GM18909 (cell line): Measurements from ENCODE around the gene CBLB.

Experiments
- ATAC-seq: cut with Tn5 transposase; IDR thresholded peaks from one replicate; pipeline ENCODE4 v1.9.1; 2021; ENCODE audit warnings: mild to moderate bottlenecking; ENCODE audit not compliant: unreplicated experiment, poor library complexity

CBLB gene

DNA sequence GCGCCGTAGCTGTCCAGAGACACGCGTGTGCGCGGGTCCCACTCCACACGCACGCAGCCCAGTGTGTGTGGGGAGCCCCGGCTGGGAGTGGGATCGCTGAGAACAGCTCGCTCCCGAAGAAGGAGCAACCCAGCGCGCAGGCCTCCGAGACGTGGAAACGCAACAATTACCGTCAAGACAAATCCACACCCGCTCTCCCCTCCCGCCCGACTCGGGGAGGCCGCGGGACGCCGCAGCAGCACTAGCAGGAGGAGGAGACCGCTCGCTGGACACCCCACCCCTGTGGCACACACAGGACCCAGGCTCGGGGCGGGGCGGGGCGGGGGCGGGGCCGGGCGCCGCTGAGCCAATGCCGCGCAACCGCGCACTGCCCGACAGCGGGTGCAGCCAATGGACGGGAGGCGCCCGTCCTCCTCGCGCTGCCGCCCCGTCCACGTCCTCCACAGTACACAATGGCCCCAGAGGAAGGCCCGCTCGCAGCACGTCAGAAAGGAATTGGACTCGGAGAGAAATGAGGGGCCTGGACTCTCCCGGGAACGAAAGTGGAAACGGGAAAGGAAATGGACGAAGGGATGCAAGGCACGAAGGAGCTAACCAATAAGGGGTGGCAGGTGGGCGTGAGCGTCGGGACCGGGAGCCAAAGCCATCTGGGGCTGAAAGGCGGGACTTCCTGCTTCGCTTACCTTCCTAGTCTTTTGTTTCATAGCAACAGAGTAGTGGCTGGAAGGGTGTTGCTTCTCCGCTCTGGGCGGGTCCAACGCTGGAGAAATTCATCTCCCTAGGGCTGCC, at the start of gene CBLB:
Gene CBLB, minus strand, starts transcription at position 271 of the 789 bp plus-strand sequence. CDS start 1,435 bp downstream, outside the sequence.
- ATAC-seq: peak; percentile 89

DNA sequence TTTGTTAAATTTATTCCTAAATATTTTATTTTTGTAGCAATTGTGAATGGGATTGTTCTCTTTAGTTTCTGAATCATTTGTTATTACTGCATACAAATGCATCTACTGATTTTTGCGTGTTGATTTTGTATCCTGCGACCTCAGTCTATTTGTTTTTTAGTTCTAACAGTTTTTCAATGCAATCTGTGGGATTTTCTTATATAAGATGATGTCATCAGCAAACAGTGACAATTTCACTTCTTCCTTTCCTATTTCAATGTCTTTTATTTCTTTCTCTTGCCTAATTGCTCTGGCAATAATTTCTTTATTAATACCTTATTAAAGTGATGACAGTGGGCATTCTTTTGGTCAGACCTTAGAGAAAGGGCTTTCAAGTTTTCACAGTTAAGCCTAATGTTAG, 48.0 kb upstream of the CBLB start:
- ATAC-seq: no peak

DNA sequence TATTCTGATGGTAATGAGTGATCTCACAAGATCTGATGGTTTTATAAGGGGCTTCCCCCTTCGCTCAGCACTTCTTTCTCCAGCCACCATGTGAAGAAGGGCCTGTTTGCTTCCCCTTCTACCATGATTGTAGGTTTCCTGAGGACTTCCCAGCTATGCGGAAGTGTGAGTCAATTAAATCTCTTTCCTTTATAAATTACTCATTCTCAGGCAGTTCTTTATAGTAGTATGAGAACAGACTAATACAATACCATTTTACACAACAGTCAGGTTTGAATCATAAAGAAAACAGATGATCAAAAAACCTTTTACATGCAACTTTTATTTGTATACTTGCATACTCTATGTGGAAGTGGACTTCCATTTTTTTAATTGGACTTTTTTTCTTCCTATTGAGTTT, 46.7 kb upstream of the CBLB start:
- no peak for ATAC-seq

DNA sequence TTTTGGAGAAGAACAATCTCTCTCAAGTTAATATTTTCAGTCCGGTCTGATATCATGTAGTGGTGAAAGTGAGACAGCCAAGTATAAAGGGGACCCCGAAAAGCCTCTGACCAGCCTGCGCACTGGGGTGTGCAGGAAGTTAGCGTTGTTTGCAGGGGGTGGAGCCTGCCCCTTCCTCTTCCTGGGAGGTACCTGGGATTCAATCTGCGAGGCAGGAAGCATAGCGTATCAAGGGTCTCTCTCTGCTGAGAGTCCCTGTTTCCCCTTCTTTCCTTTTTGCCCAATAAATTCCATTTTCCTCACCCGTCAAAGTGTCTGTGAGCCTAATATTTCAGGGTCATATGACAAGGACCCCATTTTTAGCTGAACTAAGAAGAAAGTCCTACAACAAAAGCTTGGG, 44.8 kb upstream of the CBLB start:
- no peak for ATAC-seq

DNA sequence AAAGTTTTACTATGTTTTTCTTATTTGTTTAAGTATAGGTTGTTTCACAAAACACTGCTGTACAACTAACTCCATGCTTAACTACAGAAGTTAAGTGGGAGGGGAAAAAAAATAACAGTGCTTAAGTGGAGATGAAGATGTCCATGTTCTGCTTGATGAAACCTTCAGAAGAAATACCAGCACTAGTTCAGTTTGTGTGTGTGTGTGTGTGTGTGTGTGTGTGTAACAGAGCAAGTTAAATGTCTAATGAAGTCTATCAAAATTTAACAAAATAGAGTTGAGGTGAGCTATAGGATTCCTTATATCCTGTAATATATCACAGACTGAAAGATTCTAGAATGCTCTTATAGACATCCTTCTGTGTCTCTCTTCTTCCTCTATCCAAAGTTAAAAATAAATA, 44.1 kb upstream of the CBLB start:
- no peak for ATAC-seq

DNA sequence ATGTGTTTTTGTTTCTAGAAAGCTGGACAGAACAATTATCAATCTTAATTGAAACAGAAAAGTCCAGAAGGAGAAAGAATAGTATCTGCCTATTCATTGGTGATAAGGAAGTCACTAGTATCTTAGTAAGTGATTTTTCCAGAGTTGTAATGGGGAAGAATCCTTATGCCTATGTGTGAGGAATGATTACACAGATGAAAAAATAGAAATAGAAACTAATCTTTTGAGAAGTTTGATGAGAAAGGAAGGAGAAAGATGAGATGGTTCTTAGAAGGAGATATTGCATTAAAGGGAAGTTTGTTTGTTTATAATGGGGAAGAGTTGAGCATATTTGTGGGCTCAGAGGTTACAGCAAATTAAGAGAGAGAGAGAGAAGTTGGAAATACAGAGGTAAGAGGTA, 42.7 kb upstream of the CBLB start:
- ATAC-seq: no peak

DNA sequence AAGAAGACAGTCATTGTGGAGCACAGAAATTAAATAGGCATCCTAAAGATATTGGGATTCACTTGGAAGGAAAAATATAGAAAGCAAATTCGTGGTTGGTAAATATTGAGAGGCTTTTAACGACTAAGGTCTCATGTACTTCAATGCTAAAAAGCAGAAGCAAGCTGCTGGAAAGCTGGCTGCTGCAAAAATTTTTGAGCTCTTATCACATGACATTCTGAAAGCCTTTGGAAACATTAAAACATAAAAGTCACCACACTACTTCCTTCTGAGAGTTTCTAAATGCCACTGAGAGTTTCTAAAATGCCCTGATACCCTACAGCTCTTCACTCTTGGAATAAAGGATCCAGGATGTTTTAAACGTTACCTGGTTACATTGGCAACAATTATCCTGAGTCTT, 39.0 kb upstream of the CBLB start:
- no peak for ATAC-seq

DNA sequence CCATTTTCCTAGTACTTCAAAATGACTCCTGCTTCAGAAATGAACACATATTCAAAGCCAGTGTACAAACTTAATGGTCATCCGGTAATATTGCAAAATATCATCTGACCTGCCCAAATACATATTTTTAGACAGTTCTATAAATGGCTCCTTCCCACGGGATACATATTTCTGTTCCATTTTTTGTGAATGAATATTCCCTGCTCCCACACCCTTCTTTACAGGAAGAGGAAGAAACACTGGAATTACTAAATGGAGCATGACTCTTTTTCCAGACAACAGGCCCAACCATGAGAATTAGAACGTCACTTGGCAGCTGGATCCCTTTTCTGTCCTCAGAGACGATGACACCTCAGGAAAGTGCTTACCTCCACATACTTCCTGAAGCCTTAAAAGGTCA, 38.0 kb upstream of the CBLB start:
- no peak for ATAC-seq

DNA sequence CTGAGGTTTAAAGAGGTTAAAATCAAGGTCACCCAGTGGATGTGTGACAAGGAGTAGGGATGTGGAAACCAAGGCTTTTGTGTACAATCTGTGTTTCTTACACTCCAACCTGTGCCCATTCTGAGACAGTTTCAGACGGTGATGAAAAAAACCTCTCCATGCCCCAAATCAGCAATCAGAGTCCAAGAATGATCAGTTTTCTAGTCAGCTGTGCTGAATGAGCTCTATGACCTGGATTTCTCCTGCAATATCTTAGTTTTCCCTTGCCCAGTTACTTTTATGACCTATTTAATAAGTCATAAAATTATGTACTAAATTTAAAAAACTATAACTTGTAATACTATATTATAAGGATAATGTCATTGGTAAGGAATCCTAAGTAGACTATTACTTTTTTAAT, 37.5 kb upstream of the CBLB start:
- ATAC-seq: no peak

DNA sequence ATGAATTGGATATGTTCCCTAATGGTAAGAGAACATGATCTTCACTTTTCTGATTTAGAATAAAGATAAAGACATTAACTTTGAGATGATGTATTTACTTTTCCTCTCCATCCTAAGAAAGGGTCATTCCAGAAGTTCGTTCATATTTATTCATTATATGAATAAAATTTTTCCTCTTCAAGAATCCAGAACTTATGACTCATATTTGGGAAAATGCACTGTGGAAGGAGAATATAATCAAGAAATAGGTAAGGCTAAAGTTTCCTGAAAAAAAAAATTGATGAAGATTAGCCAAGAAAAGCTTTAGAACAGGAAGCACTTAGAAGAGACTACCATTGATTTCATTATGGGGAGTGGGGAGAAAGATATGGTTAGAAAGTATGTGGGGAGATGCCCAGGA, 36.5 kb upstream of the CBLB start:
- ATAC-seq: no peak

GRCh38 chr3:105904678-105905284, 36.0 kb upstream of the CBLB start:
- no peak for ATAC-seq

GRCh38 chr3:105904251-105904650, 35.4 kb upstream of the CBLB start:
- no peak for ATAC-seq

GRCh38 chr3:105899516-105899915, 30.7 kb upstream of the CBLB start:
- no peak for ATAC-seq

- no peak for ATAC-seq
Observed at GRCh38 chr3:105891101-105891500, 22.3 kb upstream of the CBLB start.

- ATAC-seq: no peak
Observed at GRCh38 chr3:105888621-105889579, 20.1 kb upstream of the CBLB start.

DNA sequence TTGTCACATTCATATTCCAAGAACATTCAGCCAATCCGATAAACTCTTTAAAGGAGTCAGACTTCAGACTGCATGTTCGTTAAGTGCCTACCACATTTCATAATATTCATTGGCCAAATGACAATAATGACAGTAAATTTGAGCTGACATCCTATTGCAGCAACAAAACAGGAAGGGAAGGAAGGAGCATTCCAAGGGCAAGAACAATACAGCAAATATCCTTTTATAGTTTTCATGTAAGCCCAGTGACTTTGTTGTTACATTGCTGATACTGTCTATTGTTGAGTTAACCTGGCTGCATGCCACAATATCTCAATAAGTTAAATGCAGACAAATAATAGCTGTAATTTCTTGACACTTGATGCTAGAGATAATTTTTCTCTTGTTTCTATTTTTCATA, 16.4 kb upstream of the CBLB start:
- ATAC-seq: no peak

DNA sequence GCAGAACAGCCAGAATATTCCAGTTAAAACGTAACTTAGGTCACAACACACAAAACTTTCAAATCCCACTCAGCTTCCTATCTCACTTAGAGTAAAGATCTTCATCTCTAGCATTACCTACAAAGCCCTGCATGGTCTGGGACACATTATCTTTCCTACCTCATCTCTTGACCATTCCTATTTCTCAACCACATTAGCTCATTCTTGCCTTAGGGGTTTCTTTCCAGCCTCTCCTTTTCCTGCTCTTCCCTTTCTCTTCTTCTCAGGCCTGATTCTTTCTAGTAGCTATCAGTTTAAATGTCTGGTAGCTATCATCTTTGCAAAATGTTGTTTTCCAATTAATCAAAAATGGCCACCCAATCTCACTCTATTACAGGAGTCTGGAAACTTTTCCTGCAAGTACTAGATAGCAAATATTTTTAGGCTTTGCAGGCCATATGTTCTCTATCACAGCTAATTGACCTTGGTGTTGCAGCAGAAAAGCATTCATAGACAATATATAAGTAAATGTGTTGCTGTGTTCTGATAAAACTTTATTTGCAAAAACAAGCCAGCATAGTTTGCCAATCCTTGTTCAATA, 15.1 kb upstream of the CBLB start:
- no peak for ATAC-seq

DNA sequence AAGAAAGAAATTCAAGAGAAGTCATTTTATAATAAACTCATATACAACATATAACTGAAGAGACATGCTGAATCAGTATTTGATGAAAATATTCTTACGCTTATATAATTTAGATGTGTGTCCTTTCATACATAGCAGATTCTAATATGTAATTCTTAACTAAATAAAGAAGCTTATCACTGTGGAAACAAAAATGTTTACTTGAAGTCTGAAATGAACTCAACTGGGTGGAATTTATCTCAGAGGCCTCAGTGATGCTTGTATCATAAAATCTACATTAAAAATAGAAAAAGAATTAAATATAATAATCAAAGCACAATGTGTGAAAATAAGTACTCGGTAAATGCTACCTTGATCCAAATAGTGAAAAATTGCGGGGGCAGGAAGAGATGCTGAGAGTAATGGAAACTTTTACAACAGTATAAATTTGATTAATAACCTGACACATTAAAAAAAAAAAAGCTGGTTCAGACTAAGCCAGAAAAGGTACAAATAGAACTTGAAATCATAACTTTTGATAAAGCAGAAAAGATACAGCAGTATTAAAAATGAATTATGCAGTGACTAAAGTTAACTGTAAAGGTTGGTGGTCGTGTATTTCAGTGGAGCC, 12.0 kb upstream of the CBLB start:
- ATAC-seq: no peak

GRCh38 chr3:105878061-105878460, 9.2 kb upstream of the CBLB start:
- ATAC-seq: no peak

- no peak for ATAC-seq
Observed at GRCh38 chr3:105877336-105877910, 8.6 kb upstream of the CBLB start.
